ENCODE measurements around the gene LIMS1.
"Not testable (repeated sequence)": the region's sequence is repeated elsewhere in the genome, so short reads cannot be mapped to it uniquely, and the experiment has no call there.

LIMS1 gene

DNA sequence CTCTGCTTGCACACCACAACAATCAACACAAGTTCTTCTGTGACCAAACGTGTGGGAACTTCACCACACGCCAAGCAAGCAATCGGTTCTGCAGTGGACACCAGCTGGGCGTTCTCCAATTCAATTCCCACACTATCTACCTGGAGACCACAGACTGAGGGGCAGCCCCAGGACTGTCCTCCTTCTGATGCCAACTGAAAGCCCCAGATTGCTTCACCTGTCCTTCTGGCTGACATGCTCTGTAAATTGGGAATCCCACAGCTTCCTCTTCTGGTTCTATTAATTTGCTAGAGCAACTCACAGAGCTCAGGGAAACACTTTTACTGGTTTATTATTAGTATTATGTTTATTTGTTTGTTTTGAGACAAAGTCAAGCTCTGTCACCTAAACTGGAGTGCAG is 131.7 kb downstream of the LIMS1 start:
- not testable (repeated sequence) for DNase-seq

- not testable (repeated sequence) for DNase-seq
Measured at GRCh38 chr2:108667140-108667539, 132.9 kb downstream of the LIMS1 start.

DNA sequence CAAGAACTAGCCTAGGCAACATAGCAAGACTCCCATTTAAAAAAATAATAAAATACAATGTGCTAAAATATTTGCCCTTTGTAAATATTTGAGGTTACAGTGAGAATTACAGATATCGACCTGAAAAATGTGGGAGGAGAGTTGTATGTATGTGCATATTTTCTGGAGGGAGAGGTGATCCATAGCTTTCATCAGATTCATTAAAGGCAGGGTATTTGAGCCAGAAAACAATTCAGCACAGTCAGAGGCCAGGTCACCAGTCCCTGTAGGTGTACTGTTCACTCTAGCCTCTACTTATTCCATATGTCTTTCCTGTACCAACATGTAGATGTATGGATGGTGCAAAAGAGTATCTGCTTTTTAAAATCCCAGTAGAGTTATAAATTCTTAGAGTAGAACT is 136.0 kb downstream of the LIMS1 start:
- not testable (repeated sequence) for DNase-seq

DNA sequence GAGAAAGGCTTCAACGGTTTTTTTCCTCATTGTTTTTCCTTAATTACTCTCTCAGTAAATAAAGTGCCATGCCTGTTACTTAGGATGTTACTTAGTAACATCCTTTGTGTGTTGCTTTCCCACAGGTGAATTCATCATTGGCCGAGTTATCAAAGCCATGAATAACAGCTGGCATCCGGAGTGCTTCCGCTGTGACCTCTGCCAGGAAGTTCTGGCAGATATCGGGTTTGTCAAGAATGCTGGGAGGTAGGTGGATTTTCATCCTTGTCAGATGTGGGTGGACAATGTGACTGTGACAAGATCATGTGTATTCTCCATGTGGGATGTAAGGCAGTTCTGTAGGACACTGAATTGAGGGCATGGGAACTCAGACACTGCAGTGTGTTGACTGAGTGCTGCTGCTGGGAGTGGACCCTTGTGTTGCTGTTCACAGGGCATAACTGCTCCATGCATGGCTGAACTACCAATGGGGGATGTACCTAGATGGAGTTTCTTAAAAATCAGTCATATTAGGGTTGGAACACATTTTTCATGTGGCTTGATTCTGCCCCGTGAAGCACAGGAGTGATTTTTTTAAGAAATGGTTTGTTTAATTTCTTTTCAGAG is 138.0 kb downstream of the LIMS1 start:
- not testable (repeated sequence) for DNase-seq

GRCh38 chr2:108676522-108676921 is 142.3 kb downstream of the LIMS1 start:
- not testable (repeated sequence) for DNase-seq

- not testable (repeated sequence) for DNase-seq
Measured at GRCh38 chr2:108677239-108677744, 143.0 kb downstream of the LIMS1 start.

DNA sequence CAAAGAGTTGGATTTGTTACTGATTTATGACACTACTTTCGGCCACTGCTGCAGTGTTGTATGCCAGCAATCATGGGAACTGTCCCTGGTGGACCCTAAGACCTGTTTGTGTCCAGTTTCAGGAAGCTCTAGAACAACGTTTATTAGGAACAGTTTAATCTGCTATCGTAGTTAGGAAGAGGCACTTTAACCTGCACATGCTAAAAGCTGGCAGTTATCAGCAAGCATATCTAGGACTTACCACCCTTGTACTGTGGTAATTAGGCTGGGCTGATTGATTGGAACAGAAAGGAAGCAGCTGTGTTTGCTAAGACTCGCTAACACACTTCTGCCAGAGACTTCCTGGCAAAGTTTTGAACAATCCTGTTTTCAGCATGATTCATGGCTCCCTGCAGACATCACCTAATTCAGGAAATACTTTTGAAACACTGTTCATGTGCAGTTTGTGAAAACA is 144.0 kb downstream of the LIMS1 start:
- peak; percentile 71 for DNase-seq

- DNase-seq, result not testable (repeated sequence)
Measured at GRCh38 chr2:108680805-108681204, 146.5 kb downstream of the LIMS1 start.

- not testable (repeated sequence) for DNase-seq
Measured at GRCh38 chr2:108688818-108689756, 154.8 kb downstream of the LIMS1 start.

DNA sequence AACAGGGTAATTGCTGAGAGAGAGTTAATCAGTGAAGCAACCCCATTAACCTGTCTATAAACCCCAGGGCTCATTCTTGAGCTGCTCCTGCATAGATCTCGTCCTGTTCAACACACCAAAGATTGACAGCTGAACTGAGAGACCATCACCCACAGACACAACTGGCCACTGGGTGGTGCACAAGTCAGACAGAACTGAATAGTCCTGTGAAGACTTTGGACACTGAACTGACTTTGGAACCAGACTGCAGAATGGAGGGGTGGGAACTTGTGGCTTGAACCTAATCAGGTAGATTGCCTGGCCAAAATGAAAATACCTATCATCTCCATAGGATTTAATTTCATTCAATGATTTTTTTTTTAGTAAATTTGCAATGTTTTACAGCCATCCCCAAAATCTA is 155.7 kb downstream of the LIMS1 start:
- not testable (repeated sequence) for DNase-seq

- DNase-seq, result no peak
Measured at GRCh38 chr2:108691447-108691846, 157.2 kb downstream of the LIMS1 start.

- no peak for DNase-seq
Measured at GRCh38 chr2:108701208-108701607, 166.9 kb downstream of the LIMS1 start.

DNA sequence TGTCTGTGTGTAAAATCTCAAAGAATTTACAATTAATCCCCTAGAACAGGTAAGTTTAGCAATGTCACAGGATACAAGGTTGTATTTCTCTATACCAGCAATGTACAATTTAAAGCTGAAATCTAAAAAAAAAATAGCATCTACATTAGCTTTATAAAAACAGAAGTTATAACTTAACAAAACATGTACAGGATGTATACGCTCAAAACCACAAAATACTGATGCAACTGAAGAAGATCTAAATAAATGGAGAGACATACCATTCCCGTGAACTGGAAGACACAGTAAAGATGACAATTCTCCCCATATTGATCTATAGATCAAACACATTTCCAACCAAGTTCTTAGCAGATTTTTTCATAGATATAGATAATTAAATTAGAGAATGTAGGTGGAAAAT is 167.5 kb downstream of the LIMS1 start:
- no peak for DNase-seq

DNA sequence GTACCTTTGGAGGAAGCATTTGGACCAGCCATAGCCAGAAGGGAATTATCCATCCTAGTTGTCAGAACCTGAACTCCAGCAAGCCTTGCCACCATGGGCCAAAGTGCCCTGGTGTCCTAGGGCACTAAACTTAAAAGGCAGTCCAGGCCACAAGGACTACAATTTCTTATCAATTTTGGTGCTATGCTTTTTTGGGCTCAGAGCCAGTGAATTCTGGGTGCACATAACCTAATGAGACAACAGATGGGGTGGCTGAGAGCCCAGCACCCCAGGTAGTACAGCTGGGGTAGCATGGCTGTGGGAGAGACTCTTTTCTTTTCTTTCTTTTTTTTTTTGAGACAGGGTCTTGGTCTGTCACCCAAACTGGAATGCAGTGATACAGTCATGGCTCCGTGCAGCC is 170.6 kb downstream of the LIMS1 start:
- DNase-seq, result no peak

DNA sequence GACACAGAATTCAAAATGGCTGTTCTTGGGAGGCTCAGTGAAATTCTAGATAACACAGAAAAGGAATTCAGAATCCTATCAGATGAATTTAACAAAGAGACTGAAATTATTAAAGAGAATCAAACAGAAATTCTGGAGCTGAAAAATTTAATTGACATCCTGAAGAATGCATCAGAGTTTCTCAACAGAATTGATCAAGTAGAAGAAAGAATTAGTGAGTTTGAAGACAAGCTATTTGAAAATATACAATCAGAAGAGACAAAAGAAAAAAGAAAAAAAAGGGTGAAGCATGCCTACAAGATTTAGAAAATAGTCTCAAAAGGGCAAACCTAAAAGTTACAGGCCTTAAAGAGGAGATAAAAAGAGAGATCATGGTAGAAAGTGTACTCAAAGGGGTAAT is 173.0 kb downstream of the LIMS1 start:
- DNase-seq, result no peak

- DNase-seq, result not testable (repeated sequence)
Measured at GRCh38 chr2:108716971-108717370, 182.7 kb downstream of the LIMS1 start.

- peak; percentile 99 for DNase-seq
Measured at GRCh38 chr2:108719149-108720044, 185.1 kb downstream of the LIMS1 start, which contains the start of gene RANBP2. RANBP2 (plus strand) TSS chr2:108719482; CDS start chr2:108719607, 125 bp downstream.

- DNase-seq, result not testable (repeated sequence)
Measured at GRCh38 chr2:108726048-108726447, 191.8 kb downstream of the LIMS1 start.

- peak; percentile 2 for DNase-seq
Measured at GRCh38 chr2:108734656-108735055, 200.4 kb downstream of the LIMS1 start.

All from fibroblast of skin of abdomen (primary cell).